ENCODE measurements around the gene ATP6V0C. TPM values are rescaled to one million over a fixed set of nuclear protein-coding genes. Genes with fewer than 3 reads are reported as not detected.

ATP6V0C gene
- total RNA-seq, 1 donor from 2014 or later = 313 TPM

- ATAC-seq (peak; percentile 71 to 79), DNase-seq (peak; percentile 77)
- peak overlapping the region; percentile 48 for H3K4me3 ChIP-seq
- no peak overlapping the region for H3K27ac ChIP-seq
- H3K27me3 ChIP-seq (ENCODE audit: low read depth) = peaks cover 51% of the 10 kb centered on the region
- intact Hi-C loops (cut with DNase I) = no loop called here
- H3K9me3 ChIP-seq = no peaks in the 10 kb centered on the region
- H3K4me1 ChIP-seq = peaks cover 40% of the 10 kb centered on the region
- TF ChIP-seq CTCF (IDR thresholded peaks at IDR 0.05) = no peak
- H3K36me3 ChIP-seq = no peaks in the 10 kb centered on the region
Measured at GRCh38 chr16:2467528-2468232, 46.1 kb upstream of the ATP6V0C start.

- no peak for TF ChIP-seq CTCF (IDR thresholded peaks at IDR 0.05)
- DNase-seq (no peak), ATAC-seq (peak; percentile 30 to 34)
- Histone ChIP-seq H3K9me3 (no peaks in the 10 kb centered on the region), H3K27ac (no peak overlapping the region), H3K4me1 (peaks cover 42% of the 10 kb centered on the region), H3K4me3 (peak overlapping the region; percentile 48), H3K36me3 (no peaks in the 10 kb centered on the region), H3K27me3 (ENCODE audit: low read depth) (peaks cover 56% of the 10 kb centered on the region)
- intact Hi-C loops (cut with DNase I) = no loop called here
Measured at GRCh38 chr16:2468233-2468724, 45.5 kb upstream of the ATP6V0C start.

DNA sequence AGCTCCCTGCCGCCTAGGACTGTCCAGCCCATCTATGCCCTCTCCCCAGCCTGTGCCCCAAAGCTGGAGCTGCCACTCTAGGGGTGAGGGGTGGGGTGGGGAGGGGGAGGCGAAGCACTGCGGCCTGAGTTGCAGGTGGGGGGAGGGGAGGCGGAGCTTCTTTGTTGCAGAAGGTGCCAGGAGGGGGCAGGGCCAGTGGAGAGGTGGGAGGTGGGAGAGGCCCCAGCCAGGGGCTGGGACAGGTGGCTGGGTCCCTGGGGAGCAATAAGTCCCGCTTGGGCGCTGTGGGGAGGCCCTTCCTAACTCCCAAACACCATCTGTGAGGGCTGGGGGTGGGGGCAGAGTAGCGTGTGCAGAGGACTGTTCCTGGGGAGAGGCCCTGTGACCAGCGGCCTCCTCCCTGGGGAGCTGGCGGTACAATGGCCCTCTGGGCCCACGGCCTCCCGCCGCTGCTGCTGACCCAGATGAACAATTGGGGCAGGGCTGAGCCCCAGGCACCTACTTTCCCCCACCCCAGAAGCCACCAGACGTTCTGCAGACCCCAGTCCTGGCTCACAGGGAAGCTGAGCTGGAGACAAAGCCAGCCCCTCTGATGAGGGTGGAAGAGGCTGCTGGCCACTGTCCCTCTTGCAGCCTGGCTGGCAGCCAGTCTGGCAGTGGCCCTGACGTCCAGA is 44.9 kb upstream of the ATP6V0C start:
- intact Hi-C loops (cut with DNase I) = no loop called here
- Histone ChIP-seq H3K4me3 (no peak overlapping the region), H3K36me3 (no peaks in the 10 kb centered on the region), H3K27ac (no peak overlapping the region), H3K27me3 (ENCODE audit: low read depth) (peaks cover 56% of the 10 kb centered on the region), H3K4me1 (peaks cover 46% of the 10 kb centered on the region), H3K9me3 (no peaks in the 10 kb centered on the region)
- ATAC-seq = no peak
- no peak for TF ChIP-seq CTCF (IDR thresholded peaks at IDR 0.05)
- no peak for DNase-seq

GRCh38 chr16:2469399-2470233 is 44.1 kb upstream of the ATP6V0C start:
- H3K27ac ChIP-seq = no peak overlapping the region
- ATAC-seq (no peak), DNase-seq (no peak)
- H3K36me3 ChIP-seq = no peaks in the 10 kb centered on the region
- H3K4me3 ChIP-seq = no peak overlapping the region
- no peaks in the 10 kb centered on the region for H3K9me3 ChIP-seq
- H3K27me3 ChIP-seq (ENCODE audit: low read depth) = peaks cover 56% of the 10 kb centered on the region
- intact Hi-C loops (cut with DNase I) = no loop called here
- no peak for TF ChIP-seq CTCF (IDR thresholded peaks at IDR 0.05)
- peaks cover 46% of the 10 kb centered on the region for H3K4me1 ChIP-seq

DNA sequence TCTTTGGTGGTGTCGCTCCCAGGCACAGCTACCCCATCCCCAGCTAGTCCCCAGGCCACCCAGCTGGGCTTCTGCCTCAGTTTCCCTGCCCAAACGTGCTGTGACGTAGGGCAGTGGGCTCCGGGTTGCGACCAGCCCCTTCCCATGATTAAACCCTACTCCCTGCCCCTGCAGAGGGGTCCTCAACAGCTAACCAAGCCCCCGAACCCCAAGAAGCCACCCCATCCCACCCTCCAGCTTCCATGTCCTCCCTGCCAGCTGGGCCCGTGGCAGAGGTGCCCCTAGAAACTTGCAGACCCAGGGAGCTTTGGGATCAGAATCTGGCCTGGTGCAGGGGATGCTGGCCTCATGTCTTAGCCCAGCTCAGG is 43.5 kb upstream of the ATP6V0C start:
- Histone ChIP-seq H3K27me3 (ENCODE audit: low read depth) (peaks cover 56% of the 10 kb centered on the region), H3K4me3 (no peak overlapping the region), H3K36me3 (no peaks in the 10 kb centered on the region), H3K4me1 (peaks cover 46% of the 10 kb centered on the region), H3K27ac (no peak overlapping the region), H3K9me3 (no peaks in the 10 kb centered on the region)
- no peak for TF ChIP-seq CTCF (IDR thresholded peaks at IDR 0.05)
- DNase-seq = no peak
- no peak for ATAC-seq
- intact Hi-C loops (cut with DNase I) = no loop called here

Measured in lower lobe of right lung (tissue), 2 donors.